PC-9 (cell line): ENCODE data around the gene DKK3.

Source experiments
- CTCF ChIP-seq: fragments of 200-600 bp; sonication (generic); conservative IDR thresholded peaks from 2 replicates; pipeline ENCODE4 v1.6.1; 2017; ENCODE audit warnings: mixed run types, antibody characterized with exemption, mild to moderate bottlenecking, moderate library complexity
- EZH2 ChIP-seq: fragments of 200-600 bp; sonication (generic); IDR thresholded peaks from 2 replicates; pipeline ENCODE4 v1.8.0; 2017; ENCODE audit warnings: antibody characterized with exemption, low read depth

GRCh38 chr11:12031856-12032544 is 23.6 kb upstream of the DKK3 start:
- TF ChIP-seq CTCF (no peak), EZH2 (no peak)
